Activated CD4-positive, alpha-beta T cell treated with anti-CD3 and anti-CD28 coated beads, Interleukin-2, amount 10 ng/mL, durations not matched to agents 7 days and 5 days (primary cell): ENCODE measurements around the gene KCTD16. TPM values are rescaled to one million over a fixed set of nuclear protein-coding genes. Genes with fewer than 3 reads are reported as not detected.

Experiments used
- CTCF ChIA-PET: fragments of 350-600 bp; sonication (Branson Sonifier 250); formaldehyde crosslinking; loops from one replicate; lab custom pipeline; 2021; ENCODE audit warnings: antibody characterized with exemption; lab: Charles Lee
- POLR2A ChIA-PET: fragments of 350-600 bp; sonication (Branson Sonifier 250); formaldehyde crosslinking; loops from one replicate; lab custom pipeline; 2021; ENCODE audit warnings: antibody characterized with exemption; lab: Charles Lee
- DNase-seq: peaks from one replicate; pipeline ENCODE4 v3.0.0-alpha.2; 2020
- H3K27ac Mint-ChIP-seq: one replicate; pipeline ENCODE4 v1.8.0; 2021; ENCODE audit warnings: mild to moderate bottlenecking, moderate library complexity, mixed read lengths
- H3K27me3 Mint-ChIP-seq: one replicate; pipeline ENCODE4 v1.8.0; 2021; ENCODE audit warnings: mixed read lengths
- H3K36me3 Mint-ChIP-seq: one replicate; pipeline ENCODE4 v1.8.0; 2021; ENCODE audit warnings: low read depth, mixed read lengths
- H3K4me1 Mint-ChIP-seq: one replicate; pipeline ENCODE4 v1.8.0; 2021; ENCODE audit warnings: mixed read lengths
- H3K4me3 Mint-ChIP-seq: one replicate; pipeline ENCODE4 v1.8.0; 2021; ENCODE audit warnings: mild to moderate bottlenecking, moderate library complexity, mixed read lengths
- H3K9me3 Mint-ChIP-seq: one replicate; pipeline ENCODE4 v1.8.0; 2021; ENCODE audit warnings: mixed read lengths
- total RNA-seq, 2 experiments: library from RNA; stranded (reverse); gene quantifications; one replicate each; pipeline ENCODE4 v1.2.3, GENCODE V29; 2021

Gene KCTD16
- total RNA-seq, 2 experiments from 2014 or later: 0.08 to 0.15 TPM

DNA sequence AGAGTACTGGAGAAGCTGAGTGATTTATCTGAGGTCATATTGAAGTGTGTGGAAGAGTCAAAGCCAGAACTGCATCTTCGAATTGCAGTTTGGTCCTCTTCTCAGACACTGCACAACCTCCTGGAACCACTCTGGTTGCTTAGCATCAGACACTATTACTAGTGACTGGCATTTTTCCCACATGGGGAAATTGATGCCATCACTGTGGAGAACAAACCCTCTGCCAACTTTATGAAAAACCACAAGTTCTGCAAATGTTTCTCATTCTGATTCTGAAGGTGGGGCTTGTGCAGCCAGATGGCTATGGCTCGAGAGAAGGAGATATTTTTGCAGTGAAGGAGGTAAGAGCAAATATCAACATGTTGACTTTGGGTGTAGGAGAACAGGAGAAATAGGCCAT lies 67.2 kb downstream of the KCTD16 start:
- H3K27ac Mint-ChIP-seq: no peak overlapping the region
- H3K4me1 Mint-ChIP-seq: no peaks in the 10 kb centered on the region
- CTCF ChIA-PET: interaction anchor here (1.4 kb wide), 1 partner anchor 11 kb away, joined by 6 read pairs; no protein-coding TSS in a partner anchor
- no peak overlapping the region for H3K4me3 Mint-ChIP-seq
- H3K36me3 Mint-ChIP-seq: no peaks in the 10 kb centered on the region
- H3K9me3 Mint-ChIP-seq: no peaks in the 10 kb centered on the region
- no peak for DNase-seq
- POLR2A ChIA-PET: no interaction called here
- peaks cover 15% of the 10 kb centered on the region for H3K27me3 Mint-ChIP-seq

DNA sequence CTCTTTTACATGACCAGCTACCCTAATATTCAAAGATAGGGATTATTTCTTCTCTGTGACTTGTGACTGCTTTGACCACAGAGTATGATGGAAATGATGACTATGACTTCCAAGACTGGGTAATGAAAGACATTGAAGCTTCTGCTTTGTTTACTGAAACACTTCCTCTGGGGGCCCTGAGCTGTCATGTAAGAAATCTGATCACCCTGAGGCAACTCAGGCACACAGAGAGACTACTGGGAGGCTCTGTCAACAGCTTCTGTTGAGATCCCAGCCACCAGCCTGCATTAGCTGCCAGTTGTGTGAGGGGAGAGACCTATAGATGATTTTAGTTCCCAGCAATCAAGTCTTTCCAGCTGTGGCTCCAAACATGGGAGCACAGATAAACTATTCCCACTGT lies 76.5 kb downstream of the KCTD16 start:
- Mint-ChIP-seq H3K27me3 (peaks cover 5% of the 10 kb centered on the region), H3K27ac (no peak overlapping the region), H3K4me3 (no peak overlapping the region), H3K36me3 (no peaks in the 10 kb centered on the region), H3K4me1 (no peaks in the 10 kb centered on the region), H3K9me3 (no peaks in the 10 kb centered on the region)
- POLR2A ChIA-PET: no interaction called here
- DNase-seq: no peak
- CTCF ChIA-PET: interaction anchor here (0.6 kb wide), 1 partner anchor 1959 kb away, joined by 3 read pairs; no protein-coding TSS in a partner anchor

DNA sequence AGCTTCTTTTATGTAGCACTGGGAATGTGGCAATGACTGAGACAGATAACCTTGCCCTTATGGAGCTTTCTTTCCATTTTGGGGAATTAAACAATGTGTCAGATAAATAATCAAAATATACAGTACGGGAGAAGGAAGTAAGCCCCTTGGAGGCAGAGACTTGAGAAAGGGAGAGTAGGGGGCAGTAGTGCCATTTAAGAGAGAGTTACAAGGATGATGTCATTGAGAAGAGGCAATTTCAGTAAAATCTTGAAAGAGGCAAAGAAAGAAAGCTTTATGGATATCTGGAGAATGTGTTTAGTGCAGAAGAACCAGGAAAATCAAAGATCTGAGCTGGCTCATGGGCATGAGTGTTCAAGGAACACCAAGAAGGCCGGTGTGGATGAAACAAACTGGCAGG lies 77.3 kb downstream of the KCTD16 start:
- POLR2A ChIA-PET: no interaction called here
- DNase-seq: no peak
- no peak overlapping the region for H3K4me3 Mint-ChIP-seq
- H3K4me1 Mint-ChIP-seq: no peaks in the 10 kb centered on the region
- H3K9me3 Mint-ChIP-seq: no peaks in the 10 kb centered on the region
- H3K27me3 Mint-ChIP-seq: peaks cover 3% of the 10 kb centered on the region
- H3K36me3 Mint-ChIP-seq: no peaks in the 10 kb centered on the region
- CTCF ChIA-PET: no interaction called here
- no peak overlapping the region for H3K27ac Mint-ChIP-seq

DNA sequence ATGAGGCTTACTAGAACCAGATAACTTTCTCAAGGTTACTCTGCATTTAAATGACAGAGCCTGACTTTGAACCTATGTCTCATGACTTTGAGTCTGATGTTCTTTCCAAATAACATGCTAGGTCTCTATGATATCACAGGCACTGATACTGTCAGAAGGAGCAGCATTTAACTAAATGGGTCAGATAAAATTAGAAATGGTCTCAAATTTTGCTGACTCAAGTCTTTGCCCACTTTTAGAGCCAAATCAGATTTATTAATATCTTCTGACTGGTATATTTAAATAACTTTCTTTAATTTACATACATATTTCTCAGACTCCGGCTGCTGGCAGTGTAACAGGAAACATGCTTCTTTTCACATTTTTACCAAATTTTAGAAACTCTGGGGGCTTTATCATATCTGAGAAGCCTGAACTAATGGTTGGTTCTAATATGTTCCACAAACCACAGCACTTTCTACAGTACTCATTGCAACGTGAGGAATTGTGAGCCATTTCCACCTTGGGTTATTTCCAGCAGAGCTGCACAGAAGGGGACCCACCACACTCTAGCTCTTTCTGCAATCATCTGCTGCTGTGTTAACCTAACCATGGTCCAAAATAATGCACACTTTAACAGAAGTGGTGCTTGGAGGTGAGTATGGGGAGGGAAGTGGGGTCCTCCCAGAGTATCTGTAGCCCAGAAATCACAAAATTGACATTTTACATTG lies 79.2 kb downstream of the KCTD16 start:
- H3K9me3 Mint-ChIP-seq: no peaks in the 10 kb centered on the region
- no peaks in the 10 kb centered on the region for H3K4me1 Mint-ChIP-seq
- H3K27me3 Mint-ChIP-seq: peaks cover 3% of the 10 kb centered on the region
- ChIA-PET POLR2A (no interaction called here), CTCF (no interaction called here)
- DNase-seq: no peak
- H3K27ac Mint-ChIP-seq: no peak overlapping the region
- no peaks in the 10 kb centered on the region for H3K36me3 Mint-ChIP-seq
- H3K4me3 Mint-ChIP-seq: no peak overlapping the region

DNA sequence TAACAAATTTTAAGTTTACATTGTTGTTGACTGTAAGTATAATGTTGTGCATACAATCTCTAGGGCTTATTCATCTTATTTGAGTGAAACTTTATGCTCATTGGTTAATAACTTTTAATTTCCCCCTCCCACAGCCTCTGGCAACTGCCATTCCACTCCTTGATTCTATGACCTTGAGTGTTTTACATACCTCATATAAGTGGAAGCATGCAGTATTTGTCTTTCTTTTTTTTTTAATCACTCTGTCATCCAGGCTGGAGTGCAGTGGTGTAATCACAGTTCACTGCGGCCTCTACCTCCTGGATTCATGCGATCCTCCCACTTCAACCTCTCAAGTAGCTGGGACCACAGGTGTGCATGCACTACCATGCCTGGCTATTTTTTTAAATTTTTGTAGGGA lies 83.9 kb downstream of the KCTD16 start:
- DNase-seq: no peak
- no peaks in the 10 kb centered on the region for H3K4me1 Mint-ChIP-seq
- H3K27me3 Mint-ChIP-seq: no peaks in the 10 kb centered on the region

DNA sequence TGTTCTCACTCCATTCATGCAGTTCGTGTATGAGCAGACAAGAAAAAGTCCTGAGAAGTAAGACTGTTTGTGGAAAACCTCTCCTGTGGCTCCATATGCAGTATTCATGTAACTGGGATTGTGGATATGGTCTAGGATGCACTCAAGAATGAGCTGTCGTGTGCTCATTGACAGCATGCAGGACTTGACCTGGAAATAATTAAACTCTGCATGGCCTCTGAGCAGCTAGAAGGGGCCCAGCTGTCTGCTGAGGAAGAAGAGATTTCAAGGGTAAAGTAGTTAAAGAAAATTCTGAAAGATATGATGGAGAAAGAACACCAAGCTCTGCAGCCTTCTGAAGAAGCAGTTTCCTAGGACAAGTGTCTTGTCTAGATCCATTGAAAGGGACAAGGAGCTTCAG lies 89.4 kb downstream of the KCTD16 start:
- no peaks in the 10 kb centered on the region for H3K4me1 Mint-ChIP-seq
- H3K4me3 Mint-ChIP-seq: no peak overlapping the region
- H3K27me3 Mint-ChIP-seq: peaks cover 3% of the 10 kb centered on the region
- no peaks in the 10 kb centered on the region for H3K9me3 Mint-ChIP-seq
- no peaks in the 10 kb centered on the region for H3K36me3 Mint-ChIP-seq
- POLR2A ChIA-PET: no interaction called here
- CTCF ChIA-PET: no interaction called here
- H3K27ac Mint-ChIP-seq: no peak overlapping the region
- DNase-seq: no peak

More for the DNA sequence above, 83.9 kb downstream of the KCTD16 start:
- Mint-ChIP-seq H3K4me3 (no peak overlapping the region), H3K9me3 (no peaks in the 10 kb centered on the region), H3K36me3 (no peaks in the 10 kb centered on the region), H3K27ac (no peak overlapping the region)
- POLR2A ChIA-PET: no interaction called here
- CTCF ChIA-PET: no interaction called here

DNA sequence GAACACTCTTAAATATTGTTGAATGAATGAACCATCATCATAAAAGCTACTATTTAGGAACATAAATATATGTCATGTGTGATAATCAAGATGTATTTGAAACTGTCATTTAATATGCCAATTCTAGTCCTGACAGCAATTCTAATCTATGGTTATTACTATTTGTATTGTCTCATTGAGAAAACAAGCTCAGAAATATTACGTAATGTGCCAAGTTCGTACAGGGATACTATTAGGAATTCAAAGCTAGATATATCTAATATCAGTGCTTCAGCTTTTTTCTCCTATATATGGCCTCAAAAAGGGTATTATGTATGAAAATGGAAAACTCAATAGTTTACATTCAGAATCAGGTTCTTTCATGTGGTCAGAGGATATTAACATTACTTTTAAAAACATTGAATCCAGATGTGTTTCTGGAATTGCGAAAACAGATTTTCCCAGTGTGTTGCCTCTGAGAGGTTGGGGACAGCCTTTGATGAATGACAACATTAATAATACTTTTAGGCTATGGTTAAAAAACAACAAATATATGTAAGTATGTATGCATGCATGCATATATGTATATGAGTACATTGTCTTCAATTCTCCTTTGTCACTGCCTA lies 95.1 kb downstream of the KCTD16 start:
- H3K4me1 Mint-ChIP-seq: no peaks in the 10 kb centered on the region
- no peak overlapping the region for H3K27ac Mint-ChIP-seq
- no peaks in the 10 kb centered on the region for H3K36me3 Mint-ChIP-seq
- ChIA-PET POLR2A (no interaction called here), CTCF (interaction anchor here (0.5 kb wide), 1 partner anchor 36 kb away, joined by 4 read pairs; no protein-coding TSS in a partner anchor)
- H3K4me3 Mint-ChIP-seq: no peak overlapping the region
- no peak for DNase-seq
- peaks cover 17% of the 10 kb centered on the region for H3K27me3 Mint-ChIP-seq
- peaks cover 3% of the 10 kb centered on the region for H3K9me3 Mint-ChIP-seq

DNA sequence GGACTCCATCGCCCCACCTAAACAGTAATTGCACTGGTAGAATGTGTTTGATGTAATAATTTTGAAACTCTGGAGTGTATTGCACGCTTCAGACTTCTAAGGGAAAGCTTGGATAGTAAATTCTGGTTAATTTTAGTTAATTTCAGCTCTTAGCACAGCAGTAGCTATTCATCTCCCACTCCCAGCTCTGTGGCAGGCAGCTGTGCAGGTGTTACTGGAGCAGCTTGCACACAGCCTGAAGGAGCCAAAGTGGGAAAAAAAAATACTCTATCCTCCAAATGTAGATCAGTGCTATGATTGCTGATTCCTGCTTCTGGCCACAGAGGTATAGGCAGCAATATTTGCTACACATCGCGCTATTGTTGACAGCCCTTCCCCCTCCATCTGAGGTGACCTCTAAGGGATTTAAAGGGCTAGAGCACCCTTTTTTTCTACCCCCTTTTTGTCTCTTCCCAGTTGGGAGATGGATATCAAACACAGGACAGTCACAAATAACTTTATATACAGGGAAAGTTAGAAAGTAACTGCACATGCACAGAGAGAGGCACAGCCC lies 97.4 kb downstream of the KCTD16 start:
- no peaks in the 10 kb centered on the region for H3K36me3 Mint-ChIP-seq
- H3K4me1 Mint-ChIP-seq: no peaks in the 10 kb centered on the region
- no peak for DNase-seq
- no peak overlapping the region for H3K27ac Mint-ChIP-seq
- H3K9me3 Mint-ChIP-seq: peaks cover 3% of the 10 kb centered on the region
- H3K4me3 Mint-ChIP-seq: no peak overlapping the region
- CTCF ChIA-PET: no interaction called here
- peaks cover 15% of the 10 kb centered on the region for H3K27me3 Mint-ChIP-seq
- POLR2A ChIA-PET: no interaction called here

DNA sequence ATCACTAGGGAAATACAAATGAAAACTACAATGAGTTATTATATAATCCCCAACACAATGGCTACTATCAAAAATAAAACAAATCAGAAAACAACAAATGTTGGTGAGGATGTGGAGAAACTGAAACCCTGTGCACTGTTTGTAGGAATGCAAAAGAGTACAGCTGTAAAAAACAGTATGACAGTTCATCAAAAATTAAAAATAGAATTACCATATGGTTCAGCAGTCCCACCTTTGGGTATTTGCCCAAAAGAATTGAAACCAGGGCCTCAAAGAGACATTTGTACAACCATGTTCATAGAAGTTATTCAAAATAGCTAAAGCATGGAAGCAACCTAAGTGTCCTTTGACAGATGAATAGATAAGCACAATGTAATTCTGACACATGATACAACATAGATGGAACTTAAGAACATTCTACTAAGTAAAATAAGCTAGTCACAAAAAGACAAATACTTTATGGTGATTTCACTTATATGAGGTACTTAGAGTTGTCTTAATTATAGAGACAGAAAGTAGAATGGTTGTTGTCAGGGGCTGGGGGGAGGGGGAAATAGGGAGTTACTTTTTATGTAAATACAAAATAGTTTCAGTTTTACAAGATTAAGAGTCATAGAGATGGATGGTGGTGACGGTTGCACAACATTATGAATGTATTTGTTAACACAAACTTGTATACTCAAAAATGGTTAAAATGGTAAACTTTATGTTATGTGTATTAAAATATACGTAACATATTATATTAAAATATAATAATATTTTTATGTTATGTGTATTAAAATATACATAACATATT lies 102.8 kb downstream of the KCTD16 start:
- Mint-ChIP-seq H3K4me3 (no peak overlapping the region), H3K36me3 (no peaks in the 10 kb centered on the region), H3K4me1 (no peaks in the 10 kb centered on the region), H3K9me3 (peaks cover 3% of the 10 kb centered on the region), H3K27me3 (peaks cover 8% of the 10 kb centered on the region), H3K27ac (no peak overlapping the region)
- ChIA-PET POLR2A (no interaction called here), CTCF (no interaction called here)
- no peak for DNase-seq

DNA sequence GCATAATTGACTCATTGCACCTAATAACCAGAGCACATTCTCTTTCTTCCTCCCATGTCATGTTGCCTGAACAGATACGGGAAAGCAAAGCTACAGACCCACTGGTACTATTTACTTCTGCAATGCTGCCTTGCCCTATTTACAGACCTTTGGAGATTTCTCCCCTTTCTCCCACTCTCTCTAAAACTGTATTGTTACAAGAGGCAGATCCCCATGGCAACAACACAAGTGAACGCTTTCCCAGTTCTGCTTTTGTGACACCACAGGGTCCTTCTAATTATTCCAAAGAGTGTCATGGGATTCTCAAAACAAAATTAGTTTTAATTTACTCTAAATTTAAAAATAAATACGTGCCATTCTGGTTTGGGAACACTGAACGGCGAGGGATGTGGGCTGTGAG lies 104.7 kb downstream of the KCTD16 start:
- Mint-ChIP-seq H3K4me1 (no peaks in the 10 kb centered on the region), H3K36me3 (no peaks in the 10 kb centered on the region), H3K27ac (no peak overlapping the region), H3K9me3 (no peaks in the 10 kb centered on the region), H3K4me3 (no peak overlapping the region), H3K27me3 (no peaks in the 10 kb centered on the region)
- no peak for DNase-seq
- ChIA-PET POLR2A (no interaction called here), CTCF (no interaction called here)

DNA sequence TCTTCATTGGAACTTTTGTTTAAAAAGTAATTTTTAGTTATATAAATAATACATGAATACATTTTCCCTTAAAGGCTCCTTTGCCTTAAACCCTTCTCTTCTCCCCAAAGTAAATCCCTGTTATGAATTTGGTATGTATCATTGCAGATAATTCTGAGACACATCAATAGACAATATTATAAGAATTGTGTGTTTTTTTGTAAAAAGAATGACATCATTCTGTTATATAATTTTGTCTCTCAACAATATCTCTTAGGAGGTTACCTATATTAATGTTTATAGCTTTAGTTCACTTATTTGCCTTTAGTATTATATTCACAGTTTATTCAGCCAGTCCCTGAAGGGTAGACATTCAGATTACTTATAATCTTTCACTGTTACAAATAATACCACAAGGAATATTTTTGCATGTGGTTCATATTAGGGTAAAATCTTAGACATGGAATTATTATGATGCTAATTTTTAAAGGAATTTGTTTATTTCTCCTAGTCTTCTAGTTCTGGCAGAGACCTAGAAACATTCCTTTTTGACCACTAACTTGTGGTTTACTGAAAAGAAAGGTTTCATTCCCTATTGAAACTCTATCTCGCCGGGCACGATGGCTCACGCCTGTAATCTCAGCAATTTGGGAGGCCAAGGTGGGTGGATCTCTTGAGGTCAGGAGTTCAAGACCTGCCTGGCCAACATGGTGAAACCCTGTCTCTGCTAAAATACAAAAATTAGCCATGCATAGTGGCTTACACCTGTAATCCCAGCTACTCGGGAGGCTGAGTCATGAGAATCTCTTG lies 105.6 kb downstream of the KCTD16 start:
- CTCF ChIA-PET: no interaction called here
- Mint-ChIP-seq H3K4me3 (no peak overlapping the region), H3K9me3 (no peaks in the 10 kb centered on the region), H3K27me3 (no peaks in the 10 kb centered on the region), H3K36me3 (no peaks in the 10 kb centered on the region), H3K4me1 (no peaks in the 10 kb centered on the region), H3K27ac (no peak overlapping the region)
- no peak for DNase-seq
- POLR2A ChIA-PET: no interaction called here

DNA sequence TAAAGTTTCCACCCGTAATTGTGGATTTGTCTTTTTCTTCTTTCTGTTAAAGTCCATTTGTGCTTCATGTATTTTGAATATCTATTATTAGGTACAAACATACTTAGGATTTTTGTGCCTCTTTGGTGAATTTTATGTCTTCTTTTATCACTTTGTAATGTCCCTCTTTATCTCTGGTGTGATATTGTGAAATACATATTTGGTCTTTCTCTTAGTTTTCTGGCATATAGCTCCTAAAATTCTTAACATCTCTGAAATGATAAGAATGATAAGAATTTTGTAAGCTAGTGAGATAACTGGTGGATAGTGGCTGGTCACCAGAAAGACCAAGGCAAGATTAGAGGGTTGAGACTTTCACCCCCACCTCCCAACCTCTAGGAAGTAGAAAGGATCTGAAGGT lies 111.1 kb downstream of the KCTD16 start:
- Mint-ChIP-seq H3K36me3 (no peaks in the 10 kb centered on the region), H3K27me3 (no peaks in the 10 kb centered on the region), H3K9me3 (no peaks in the 10 kb centered on the region), H3K4me1 (no peaks in the 10 kb centered on the region), H3K4me3 (no peak overlapping the region), H3K27ac (no peak overlapping the region)
- CTCF ChIA-PET: no interaction called here
- POLR2A ChIA-PET: no interaction called here
- DNase-seq: no peak
